ENCODE measurements around the gene NIT2. TPM values are rescaled to one million over a fixed set of nuclear protein-coding genes. Genes with fewer than 3 reads are reported as not detected.

Gene NIT2
- total RNA-seq, 3 donors from 2014 or later, result 27.0 to 35.9 (median 28.2) TPM

GRCh38 chr3:100402891-100403290 is 68.3 kb downstream of the NIT2 start:
- H3K4me1 ChIP-seq (ENCODE audit: low read depth), result peaks cover 32% of the 10 kb centered on the region
- no peak for TF ChIP-seq CTCF (IDR thresholded peaks at IDR 0.05)
- intact Hi-C loops (cut with DNase I, micrococcal nuclease), result no loop called here
- no peak overlapping the region for H3K4me3 ChIP-seq
- H3K9me3 ChIP-seq, result peaks cover 5% of the 10 kb centered on the region
- DNase-seq (no peak), ATAC-seq (no peak)
- no peaks in the 10 kb centered on the region for H3K36me3 ChIP-seq (ENCODE audit: low read depth)

- Histone ChIP-seq H3K4me3 (no peak overlapping the region), H3K4me1 (ENCODE audit: low read depth) (peaks cover 30% of the 10 kb centered on the region), H3K9me3 (peaks cover 5% of the 10 kb centered on the region), H3K36me3 (ENCODE audit: low read depth) (no peaks in the 10 kb centered on the region)
- TF ChIP-seq CTCF (IDR thresholded peaks at IDR 0.05), result no peak
- ATAC-seq (no peak), DNase-seq (no peak)
- intact Hi-C loops (cut with DNase I, micrococcal nuclease), result no loop called here
These were observed 69.0 kb downstream of the NIT2 start for GRCh38 chr3:100403362-100404249.

- no peaks in the 10 kb centered on the region for H3K36me3 ChIP-seq (ENCODE audit: low read depth)
- peaks cover 24% of the 10 kb centered on the region for H3K4me1 ChIP-seq (ENCODE audit: low read depth)
- intact Hi-C loops (cut with DNase I, micrococcal nuclease), result no loop called here
- ATAC-seq, result no peak
- no peak for TF ChIP-seq CTCF (IDR thresholded peaks at IDR 0.05)
- peaks cover 5% of the 10 kb centered on the region for H3K9me3 ChIP-seq
- no peak overlapping the region for H3K4me3 ChIP-seq
- no peak for DNase-seq
These were observed 69.6 kb downstream of the NIT2 start for GRCh38 chr3:100404250-100404548.

- H3K4me1 ChIP-seq (ENCODE audit: low read depth), result peaks cover 14% of the 10 kb centered on the region
- peaks cover 5% of the 10 kb centered on the region for H3K9me3 ChIP-seq
- no peak for TF ChIP-seq CTCF (IDR thresholded peaks at IDR 0.05)
- H3K4me3 ChIP-seq, result no peak overlapping the region
- DNase-seq (no peak), ATAC-seq (no peak)
- intact Hi-C loops (cut with DNase I, micrococcal nuclease), result no loop called here
- no peaks in the 10 kb centered on the region for H3K36me3 ChIP-seq (ENCODE audit: low read depth)
These were observed 72.6 kb downstream of the NIT2 start for GRCh38 chr3:100407164-100407563.

GRCh38 chr3:100407977-100408532 is 73.5 kb downstream of the NIT2 start:
- TF ChIP-seq CTCF (IDR thresholded peaks at IDR 0.05), result no peak
- intact Hi-C loops (cut with DNase I, micrococcal nuclease), result no loop called here

More at GRCh38 chr3:100407977-100408532, 73.5 kb downstream of the NIT2 start:
- Histone ChIP-seq H3K4me1 (ENCODE audit: low read depth) (peaks cover 6% of the 10 kb centered on the region), H3K4me3 (no peak overlapping the region), H3K36me3 (ENCODE audit: low read depth) (no peaks in the 10 kb centered on the region), H3K9me3 (peaks cover 5% of the 10 kb centered on the region)
- DNase-seq, result no peak
- ATAC-seq, result no peak

Other genes with a start within 250 kb of the NIT2 start
- 10 to 100 TPM in 2 of 3 donors, 1 to 10 TPM in 1; 8.9 to 37.0 (median 17.1) TPM for gene FILIP1L, start 220.3 kb upstream of the NIT2 start, total RNA-seq
- gene TBC1D23, start 73.8 kb upstream of the NIT2 start, total RNA-seq, result 10 to 100 TPM; 43.5 to 45.6 (median 44.0) TPM
- gene TOMM70, start 66.3 kb downstream of the NIT2 start, total RNA-seq, result 10 to 100 TPM; 37.4 to 50.4 (median 44.2) TPM
- 1 to 10 TPM; 1.2 to 1.7 (median 1.3) TPM for gene LNP1, start 66.8 kb downstream of the NIT2 start, total RNA-seq
- gene TMEM45A, start 157.9 kb downstream of the NIT2 start, total RNA-seq, result 10 to 100 TPM in 1 of 3 donors, 1 to 10 TPM in 2; 1.9 to 11.4 (median 6.0) TPM